HCT116 (cell line): ENCODE results near the gene PRKCZ. TPM values are rescaled to one million over a fixed set of nuclear protein-coding genes. Genes with fewer than 3 reads are reported as not detected.

Source experiments
- ATAC-seq: fragments of 200-7000 bp; cut with Tn5 transposase; 2 replicates; pipeline ENCODE4 v1.9.1; 2020; ENCODE audit warnings: mild to moderate bottlenecking, moderate library complexity
- BruUV-seq: library from RNA; stranded (reverse); fragments of 400-500 nt; replicated peaks from 2 replicates; lab custom pipeline; 2021; lab: Mats Ljungman, UMichigan
- CTCF ChIA-PET: fragments of 300-600 bp; sonication (Branson Sonifier 250); formaldehyde crosslinking; loops from one replicate; lab custom pipeline; 2021; ENCODE audit warnings: antibody characterized with exemption; lab: Charles Lee
- POLR2A ChIA-PET: fragments of 300-600, 350-600 bp; sonication (Branson Sonifier 250); formaldehyde crosslinking; loops from one replicate; lab custom pipeline; 2021; ENCODE audit warnings: antibody characterized with exemption; lab: Charles Lee
- RAD21 ChIA-PET, 2 experiments: fragments of 300-600 bp; sonication (Branson Sonifier 250); formaldehyde crosslinking; loops; one replicate each; lab custom pipeline; 2023; ENCODE audit warnings: low total read pairs in 2 of 2; ENCODE audit not compliant: uncharacterized antibody in 2 of 2, unreplicated experiment in 2 of 2, low non-redundant PET in 1 of 2; lab: Charles Lee
- DNase-seq: peaks from one replicate; pipeline ENCODE4 v3.0.0-alpha.2; 2010; ENCODE audit warnings: low read depth, low spot score
- H2AFZ ChIP-seq: fragments of 200-600 bp; shearing (Covaris generic), sonication (generic); 2 replicates; pipeline ENCODE4 v1.6.1; 2017; ENCODE audit warnings: low read depth, mixed run types, mixed read lengths, antibody characterized with exemption, low read length; ENCODE audit not compliant: poor library complexity, severe bottlenecking
- H3K27ac ChIP-seq: 2 replicates; pipeline ENCODE4 v1.5.1; 2012; ENCODE audit warnings: low read depth, low read length
- H3K27me3 ChIP-seq: fragments of 200-600 bp; sonication (generic); 2 replicates; pipeline ENCODE4 v1.6.1; 2016; ENCODE audit warnings: mixed run types, low read length, mixed read lengths; ENCODE audit not compliant: insufficient read depth
- H3K36me3 ChIP-seq, 2 experiments: fragments of 200-500 bp in 1 of 2; fragments of 200-600 bp in 1 of 2; sonication (Bioruptor generic) in 1 of 2; sonication (generic) in 1 of 2; 2 replicates each; pipeline versions ENCODE4 v1.5.1 to v1.6.1; 2014 to 2016; ENCODE audit warnings: low read length in 2 of 2, inconsistent platforms in 1 of 2, mixed read lengths in 1 of 2, mixed run types in 1 of 2; ENCODE audit not compliant: insufficient read depth in 2 of 2, control insufficient read depth in 1 of 2
- H3K4me1 ChIP-seq, 2 experiments: fragments of 200-600 bp in 1 of 2; sonication (generic) in 1 of 2; 2 replicates each; pipeline versions ENCODE4 v1.5.1 to v1.6.1; 2012 to 2017; ENCODE audit warnings: low read length in 2 of 2, inconsistent platforms in 1 of 2, mild to moderate bottlenecking in 1 of 2, mixed read lengths in 1 of 2, mixed run types in 1 of 2, moderate library complexity in 1 of 2; ENCODE audit not compliant: insufficient read depth in 2 of 2, control insufficient read depth in 1 of 2
- H3K4me2 ChIP-seq: fragments of 200-600 bp; sonication (generic); 2 replicates; pipeline ENCODE4 v1.6.1; 2017; ENCODE audit warnings: mixed run types, low read length, mixed read lengths
- H3K4me3 ChIP-seq, 2 experiments: fragments of 200-600 bp in 1 of 2; sonication (generic) in 1 of 2; replicated peaks in 1 of 2; 2 replicates each; pipeline ENCODE4 v1.5.1; 2011 to 2016; ENCODE audit warnings: low read length in 2 of 2, control low read depth in 1 of 2, low read depth in 1 of 2, mild to moderate bottlenecking in 1 of 2, mixed read lengths in 1 of 2, mixed run types in 1 of 2
- H3K79me2 ChIP-seq: fragments of 200-600 bp; sonication (generic); 2 replicates; pipeline ENCODE4 v1.6.1; 2017; ENCODE audit warnings: mild to moderate bottlenecking, mixed run types, low read length, moderate library complexity, mixed read lengths; ENCODE audit not compliant: insufficient read depth
- H3K9ac ChIP-seq: fragments of 200-600 bp; sonication (generic); 2 replicates; pipeline ENCODE4 v1.6.1; 2016; ENCODE audit warnings: low read length, mixed read lengths
- H3K9me2 ChIP-seq: fragments of 200-600 bp; sonication (generic), shearing (Covaris generic); 2 replicates; pipeline ENCODE4 v1.6.1; 2017; ENCODE audit warnings: mixed run types, mild to moderate bottlenecking, moderate library complexity; ENCODE audit not compliant: insufficient read depth
- H3K9me3 ChIP-seq, 2 experiments: fragments of 200-500 bp in 1 of 2; fragments of 200-600 bp in 1 of 2; sonication (Bioruptor generic) in 1 of 2; sonication (generic) in 1 of 2; 2 replicates each; pipeline ENCODE4 v1.6.1; 2014 to 2017; ENCODE audit warnings: low read length in 2 of 2, mixed read lengths in 2 of 2, inconsistent platforms in 1 of 2, low read depth in 1 of 2, mild to moderate bottlenecking in 1 of 2, mixed run types in 1 of 2, moderate library complexity in 1 of 2; ENCODE audit not compliant: control insufficient read depth in 1 of 2, insufficient read depth in 1 of 2
- H4K20me1 ChIP-seq: fragments of 200-600 bp; sonication (generic), shearing (Covaris generic); 2 replicates; pipeline ENCODE4 v1.6.1; 2017; ENCODE audit warnings: mixed run types, mild to moderate bottlenecking, moderate library complexity; ENCODE audit not compliant: insufficient read depth
- CBX3 ChIP-seq: IDR thresholded peaks from 2 replicates; pipeline ENCODE4 v1.6.1; 2012; ENCODE audit warnings: low read depth
- JUND ChIP-seq: IDR thresholded peaks from 2 replicates; pipeline ENCODE4 v1.6.1; 2012
- POLR2A ChIP-seq: IDR thresholded peaks from 2 replicates; pipeline ENCODE4 v1.7.0; 2011; ENCODE audit warnings: borderline replicate concordance; ENCODE audit not compliant: insufficient read depth, insufficient read length; ENCODE audit errors: extremely low read depth
- RAD21 ChIP-seq: IDR thresholded peaks from 2 replicates; pipeline ENCODE4 v1.6.1; 2012; ENCODE audit warnings: low read depth, mild to moderate bottlenecking
- SIN3A ChIP-seq: IDR thresholded peaks from 2 replicates; pipeline ENCODE4 v1.6.1; 2012; ENCODE audit warnings: low read depth
- SP1 ChIP-seq: IDR thresholded peaks from 2 replicates; pipeline ENCODE4 v1.6.1; 2012; ENCODE audit warnings: low read depth
- ZFX ChIP-seq: fragments of 450-650 bp; IDR thresholded peaks from 2 replicates; pipeline ENCODE4 v1.6.1; 2017
- intact Hi-C: fragments of 100-400 bp; cut with micrococcal nuclease; formaldehyde crosslinking; loops from 2 replicates; pipeline ENCODE4 v1.10.0; 2022
- total RNA-seq: library from RNA; stranded (reverse); gene quantifications from one replicate; pipeline ENCODE4 v1.2.1, GENCODE V29; 2021; ENCODE audit not compliant: unreplicated experiment
- TF ChIP-seq, protein P1 (sequence below): IDR thresholded peaks from 2 replicates; pipeline ENCODE4 v1.6.1; 2011; ENCODE audit warnings: mild to moderate bottlenecking, low read length, moderate library complexity; ENCODE audit not compliant: insufficient replicate concordance; ENCODE audit errors: extremely low read depth
- TF ChIP-seq, protein P2 (sequence below): IDR thresholded peaks from 2 replicates; pipeline ENCODE4 v1.6.1; 2012; ENCODE audit warnings: low read depth

PRKCZ gene
- total RNA-seq, 1 experiment from 2014 or later: 46.8 TPM

- H3K36me3 ChIP-seq: no peaks in the 10 kb centered on the region
- intact Hi-C loops: no loop called here
- H4K20me1 ChIP-seq: no peaks in the 10 kb centered on the region
- H3K9me2 ChIP-seq: no peaks in the 10 kb centered on the region
- no peak overlapping the region for H3K9ac ChIP-seq
- H3K4me2 ChIP-seq: no peak overlapping the region
- ChIA-PET POLR2A (no interaction called here), RAD21 (no interaction called here), CTCF (no interaction called here)
- H3K9me3 ChIP-seq: no peaks in the 10 kb centered on the region
- BruUV-seq: no TSS peak
- DNase-seq (no peak), ATAC-seq (no peak)
- no peaks in the 10 kb centered on the region for H3K27me3 ChIP-seq
- peaks cover 4 to 9% of the 10 kb centered on the region in 2 experiments; a peak in 3 of 4 replicates for H3K4me1 ChIP-seq
- H3K27ac ChIP-seq: no peak overlapping the region
- H3K79me2 ChIP-seq: no peaks in the 10 kb centered on the region; the same call in 1 of the 2 replicates
- TF ChIP-seq RAD21: no peak
- TF ChIP-seq ZFX: no peak
- TF ChIP-seq JUND: no peak
- TF ChIP-seq, protein P1, sequence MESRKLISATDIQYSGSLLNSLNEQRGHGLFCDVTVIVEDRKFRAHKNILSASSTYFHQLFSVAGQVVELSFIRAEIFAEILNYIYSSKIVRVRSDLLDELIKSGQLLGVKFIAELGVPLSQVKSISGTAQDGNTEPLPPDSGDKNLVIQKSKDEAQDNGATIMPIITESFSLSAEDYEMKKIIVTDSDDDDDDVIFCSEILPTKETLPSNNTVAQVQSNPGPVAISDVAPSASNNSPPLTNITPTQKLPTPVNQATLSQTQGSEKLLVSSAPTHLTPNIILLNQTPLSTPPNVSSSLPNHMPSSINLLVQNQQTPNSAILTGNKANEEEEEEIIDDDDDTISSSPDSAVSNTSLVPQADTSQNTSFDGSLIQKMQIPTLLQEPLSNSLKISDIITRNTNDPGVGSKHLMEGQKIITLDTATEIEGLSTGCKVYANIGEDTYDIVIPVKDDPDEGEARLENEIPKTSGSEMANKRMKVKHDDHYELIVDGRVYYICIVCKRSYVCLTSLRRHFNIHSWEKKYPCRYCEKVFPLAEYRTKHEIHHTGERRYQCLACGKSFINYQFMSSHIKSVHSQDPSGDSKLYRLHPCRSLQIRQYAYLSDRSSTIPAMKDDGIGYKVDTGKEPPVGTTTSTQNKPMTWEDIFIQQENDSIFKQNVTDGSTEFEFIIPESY: no peak
- TF ChIP-seq, protein P2, sequence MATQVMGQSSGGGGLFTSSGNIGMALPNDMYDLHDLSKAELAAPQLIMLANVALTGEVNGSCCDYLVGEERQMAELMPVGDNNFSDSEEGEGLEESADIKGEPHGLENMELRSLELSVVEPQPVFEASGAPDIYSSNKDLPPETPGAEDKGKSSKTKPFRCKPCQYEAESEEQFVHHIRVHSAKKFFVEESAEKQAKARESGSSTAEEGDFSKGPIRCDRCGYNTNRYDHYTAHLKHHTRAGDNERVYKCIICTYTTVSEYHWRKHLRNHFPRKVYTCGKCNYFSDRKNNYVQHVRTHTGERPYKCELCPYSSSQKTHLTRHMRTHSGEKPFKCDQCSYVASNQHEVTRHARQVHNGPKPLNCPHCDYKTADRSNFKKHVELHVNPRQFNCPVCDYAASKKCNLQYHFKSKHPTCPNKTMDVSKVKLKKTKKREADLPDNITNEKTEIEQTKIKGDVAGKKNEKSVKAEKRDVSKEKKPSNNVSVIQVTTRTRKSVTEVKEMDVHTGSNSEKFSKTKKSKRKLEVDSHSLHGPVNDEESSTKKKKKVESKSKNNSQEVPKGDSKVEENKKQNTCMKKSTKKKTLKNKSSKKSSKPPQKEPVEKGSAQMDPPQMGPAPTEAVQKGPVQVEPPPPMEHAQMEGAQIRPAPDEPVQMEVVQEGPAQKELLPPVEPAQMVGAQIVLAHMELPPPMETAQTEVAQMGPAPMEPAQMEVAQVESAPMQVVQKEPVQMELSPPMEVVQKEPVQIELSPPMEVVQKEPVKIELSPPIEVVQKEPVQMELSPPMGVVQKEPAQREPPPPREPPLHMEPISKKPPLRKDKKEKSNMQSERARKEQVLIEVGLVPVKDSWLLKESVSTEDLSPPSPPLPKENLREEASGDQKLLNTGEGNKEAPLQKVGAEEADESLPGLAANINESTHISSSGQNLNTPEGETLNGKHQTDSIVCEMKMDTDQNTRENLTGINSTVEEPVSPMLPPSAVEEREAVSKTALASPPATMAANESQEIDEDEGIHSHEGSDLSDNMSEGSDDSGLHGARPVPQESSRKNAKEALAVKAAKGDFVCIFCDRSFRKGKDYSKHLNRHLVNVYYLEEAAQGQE: no peak
- no peak for TF ChIP-seq CBX3
- no peak for TF ChIP-seq SP1
- TF ChIP-seq POLR2A: no peak
- no peak for TF ChIP-seq SIN3A
- no peak overlapping the region for H2AFZ ChIP-seq
- no peak overlapping the region for H3K4me3 ChIP-seq
Measured at GRCh38 chr1:2127187-2128145, 77.3 kb downstream of the PRKCZ start.
